Measurements from ENCODE around the gene PFN3.

PFN3 gene

DNA sequence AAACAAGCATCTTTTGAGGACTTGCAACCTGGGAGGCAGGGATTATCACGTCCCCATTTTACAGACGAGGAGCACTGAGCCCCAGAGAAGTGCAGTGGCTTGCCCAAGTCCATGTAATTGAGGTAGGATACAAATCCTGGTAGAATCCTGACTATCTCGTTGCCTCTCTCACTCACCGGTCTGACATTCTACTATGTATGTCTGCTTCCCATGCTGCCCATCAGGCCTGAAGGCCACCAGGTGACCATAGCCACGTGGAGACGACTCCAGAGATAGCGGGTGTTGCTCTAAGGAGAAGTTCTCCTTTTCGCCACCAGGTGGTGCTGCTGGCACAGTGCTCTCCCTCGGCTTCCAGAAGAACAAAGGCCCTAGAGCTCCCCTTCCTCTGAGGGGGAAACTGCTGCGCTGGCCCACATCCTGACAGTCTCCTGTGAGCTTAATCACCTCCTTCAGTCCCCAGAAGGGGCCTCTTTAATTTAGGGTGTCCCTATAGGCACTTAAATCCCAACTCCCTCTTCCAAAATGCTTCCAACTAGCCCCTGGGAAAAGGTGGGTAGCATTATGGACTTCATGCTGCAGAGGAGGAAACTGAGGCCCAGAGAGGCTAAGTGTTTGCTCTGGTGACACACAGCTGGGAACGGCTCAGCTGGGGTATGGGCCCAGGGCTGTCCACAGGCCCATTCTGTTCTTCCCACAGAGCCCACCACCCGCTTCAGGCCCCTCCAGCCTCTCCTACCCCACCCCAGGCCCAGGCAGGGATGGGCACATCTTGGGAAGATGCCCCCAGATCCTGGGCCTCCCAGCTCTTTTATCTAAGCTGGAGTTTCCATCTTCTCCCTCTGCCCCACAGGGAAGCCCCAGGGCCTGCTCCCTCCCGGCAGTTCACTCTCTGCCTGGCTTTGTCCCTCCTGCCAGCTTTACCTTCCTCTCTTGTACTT is 9.8 kb downstream of the PFN3 start:
- H3K27me3 ChIP-seq (ENCODE audit: low read depth, low read length), result peaks cover 35% of the 10 kb centered on the region
- H3K9me3 ChIP-seq (ENCODE audit: insufficient read depth, low read length), result no peaks in the 10 kb centered on the region
- H3K79me2 ChIP-seq (ENCODE audit: low read length), result no peaks in the 10 kb centered on the region
- H3K4me1 ChIP-seq (ENCODE audit: low read length), result peaks cover 23% of the 10 kb centered on the region
- H3K9ac ChIP-seq (ENCODE audit: low read length), result no peak overlapping the region
- H3K4me2 ChIP-seq (ENCODE audit: low read length), result peak overlapping the region; percentile 58
- TF ChIP-seq EZH2phosphoT487 (IDR thresholded peaks at IDR 0.05; ENCODE audit: low read depth), result no peak
- TF ChIP-seq, protein P1, sequence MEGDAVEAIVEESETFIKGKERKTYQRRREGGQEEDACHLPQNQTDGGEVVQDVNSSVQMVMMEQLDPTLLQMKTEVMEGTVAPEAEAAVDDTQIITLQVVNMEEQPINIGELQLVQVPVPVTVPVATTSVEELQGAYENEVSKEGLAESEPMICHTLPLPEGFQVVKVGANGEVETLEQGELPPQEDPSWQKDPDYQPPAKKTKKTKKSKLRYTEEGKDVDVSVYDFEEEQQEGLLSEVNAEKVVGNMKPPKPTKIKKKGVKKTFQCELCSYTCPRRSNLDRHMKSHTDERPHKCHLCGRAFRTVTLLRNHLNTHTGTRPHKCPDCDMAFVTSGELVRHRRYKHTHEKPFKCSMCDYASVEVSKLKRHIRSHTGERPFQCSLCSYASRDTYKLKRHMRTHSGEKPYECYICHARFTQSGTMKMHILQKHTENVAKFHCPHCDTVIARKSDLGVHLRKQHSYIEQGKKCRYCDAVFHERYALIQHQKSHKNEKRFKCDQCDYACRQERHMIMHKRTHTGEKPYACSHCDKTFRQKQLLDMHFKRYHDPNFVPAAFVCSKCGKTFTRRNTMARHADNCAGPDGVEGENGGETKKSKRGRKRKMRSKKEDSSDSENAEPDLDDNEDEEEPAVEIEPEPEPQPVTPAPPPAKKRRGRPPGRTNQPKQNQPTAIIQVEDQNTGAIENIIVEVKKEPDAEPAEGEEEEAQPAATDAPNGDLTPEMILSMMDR (IDR thresholded peaks at IDR 0.05; ENCODE audit: low read depth, low read length), result peak; percentile 90
- no peaks in the 10 kb centered on the region for H4K20me1 ChIP-seq (ENCODE audit: insufficient read depth, low read length)
- peak overlapping the region; percentile 23 for H3K4me3 ChIP-seq (ENCODE audit: low read length)
- no peak overlapping the region for H3K27ac ChIP-seq (ENCODE audit: low read length)
- H2AFZ ChIP-seq (ENCODE audit: low read depth, low read length), result peak overlapping the region; percentile 24; the same call in 1 of the 2 replicates
- no peaks in the 10 kb centered on the region for H3K36me3 ChIP-seq (replicated peaks; ENCODE audit: low read depth, low read length)

DNA sequence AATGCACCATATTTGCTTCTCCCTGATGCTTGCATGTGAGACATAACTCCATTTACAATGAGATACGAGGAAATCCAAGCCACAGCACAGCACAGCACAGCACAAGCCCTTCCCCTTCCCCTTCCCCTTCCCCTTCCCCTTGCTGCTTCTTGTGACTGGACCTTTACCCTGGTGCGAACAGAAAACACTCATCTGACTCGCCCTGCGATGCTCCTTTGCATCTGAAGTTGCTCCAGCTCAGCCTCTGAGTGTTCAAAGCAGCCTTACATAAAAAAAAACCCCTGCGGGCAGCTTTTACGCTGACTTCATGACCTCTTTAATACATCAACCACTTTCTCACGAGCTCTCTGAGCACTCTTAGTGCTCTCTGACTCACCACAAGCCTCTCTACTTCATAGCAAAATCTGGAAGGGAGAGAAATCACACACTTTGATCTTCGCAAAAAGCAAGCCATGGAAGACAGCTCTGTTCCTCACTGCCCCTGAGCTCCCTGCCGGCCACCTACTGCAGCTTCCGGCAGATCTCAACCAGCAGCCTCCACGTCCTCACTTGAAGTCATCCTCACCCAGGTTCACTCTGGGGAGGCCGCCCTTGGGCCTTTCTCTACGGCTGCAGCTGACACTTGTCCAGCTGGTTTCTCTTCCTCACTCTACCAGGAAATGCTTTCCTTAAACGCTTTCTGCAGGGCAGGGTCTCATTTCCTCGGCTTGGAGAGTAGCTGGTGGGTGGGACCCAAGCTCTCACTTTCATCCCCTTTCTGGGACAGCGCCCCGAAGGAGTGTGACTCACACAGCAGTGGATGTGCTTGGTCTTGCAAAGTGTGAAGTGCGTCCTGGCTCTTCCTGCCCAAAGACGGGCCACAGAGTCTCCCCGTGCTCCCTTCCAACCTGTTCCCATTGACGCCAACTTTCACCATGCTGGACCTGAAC is 11.0 kb downstream of the PFN3 start:
- Histone ChIP-seq H4K20me1 (ENCODE audit: insufficient read depth, low read length) (no peaks in the 10 kb centered on the region), H2AFZ (ENCODE audit: low read depth, low read length) (peak overlapping the region; percentile 24; the same call in 1 of the 2 replicates), H3K9ac (ENCODE audit: low read length) (no peak overlapping the region; the same call in 1 of the 2 replicates), H3K27ac (ENCODE audit: low read length) (no peak overlapping the region), H3K79me2 (ENCODE audit: low read length) (no peaks in the 10 kb centered on the region), H3K36me3 (replicated peaks; ENCODE audit: low read depth, low read length) (no peaks in the 10 kb centered on the region), H3K4me3 (ENCODE audit: low read length) (peak overlapping the region; percentile 23), H3K4me1 (ENCODE audit: low read length) (peaks cover 23% of the 10 kb centered on the region), H3K9me3 (ENCODE audit: insufficient read depth, low read length) (no peaks in the 10 kb centered on the region), H3K4me2 (ENCODE audit: low read length) (peak overlapping the region; percentile 58), H3K27me3 (ENCODE audit: low read depth, low read length) (peaks cover 44% of the 10 kb centered on the region)
- TF ChIP-seq, protein P1 (IDR thresholded peaks at IDR 0.05; ENCODE audit: low read depth, low read length), result no peak
- TF ChIP-seq EZH2phosphoT487 (IDR thresholded peaks at IDR 0.05; ENCODE audit: low read depth), result no peak

DNA sequence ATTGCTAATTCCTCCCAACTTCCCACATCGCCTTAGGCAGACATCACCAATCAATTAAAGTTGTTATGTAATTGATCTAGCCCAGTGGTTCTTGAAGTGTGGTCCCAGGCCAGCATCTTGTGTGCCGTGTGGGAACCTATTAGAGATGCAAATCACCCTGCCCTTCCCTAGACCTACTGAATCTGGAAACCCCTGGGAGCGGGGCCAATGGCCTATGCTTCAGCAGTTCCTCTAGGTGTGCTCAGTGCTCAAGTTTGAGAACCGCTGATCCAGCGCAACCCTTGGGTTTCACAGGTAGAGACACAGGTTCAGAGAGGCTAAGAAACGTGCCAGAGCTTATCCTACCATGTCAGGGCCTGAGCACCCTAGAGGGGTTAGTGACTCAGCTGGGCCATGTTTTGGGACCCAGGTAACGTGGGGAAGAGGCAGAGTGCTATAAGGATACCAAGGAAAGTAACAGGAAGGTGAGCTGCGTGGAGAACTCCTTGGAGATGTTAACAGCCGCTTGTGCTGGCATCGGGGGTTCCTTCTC is 11.9 kb downstream of the PFN3 start:
- peaks cover 23% of the 10 kb centered on the region for H3K4me1 ChIP-seq (ENCODE audit: low read length)
- no peak overlapping the region for H2AFZ ChIP-seq (ENCODE audit: low read depth, low read length)
- H3K4me2 ChIP-seq (ENCODE audit: low read length), result peak overlapping the region; percentile 58
- H4K20me1 ChIP-seq (ENCODE audit: insufficient read depth, low read length), result no peaks in the 10 kb centered on the region
- no peak overlapping the region for H3K4me3 ChIP-seq (ENCODE audit: low read length)
- no peaks in the 10 kb centered on the region for H3K36me3 ChIP-seq (replicated peaks; ENCODE audit: low read depth, low read length)
- H3K27me3 ChIP-seq (ENCODE audit: low read depth, low read length), result peaks cover 50% of the 10 kb centered on the region
- TF ChIP-seq EZH2phosphoT487 (IDR thresholded peaks at IDR 0.05; ENCODE audit: low read depth), result no peak
- TF ChIP-seq, protein P1 (IDR thresholded peaks at IDR 0.05; ENCODE audit: low read depth, low read length), result no peak
- H3K9ac ChIP-seq (ENCODE audit: low read length), result no peak overlapping the region
- H3K27ac ChIP-seq (ENCODE audit: low read length), result no peak overlapping the region
- no peaks in the 10 kb centered on the region for H3K79me2 ChIP-seq (ENCODE audit: low read length)
- H3K9me3 ChIP-seq (ENCODE audit: insufficient read depth, low read length), result no peaks in the 10 kb centered on the region

All from OCI-LY3 (cell line).